Astrocyte of the hippocampus (primary cell): ENCODE data around the gene CD86.

ENCODE experiments used
- DNase-seq: peaks from one replicate; pipeline ENCODE4 v3.0.0; 2011; ENCODE audit warnings: low read depth, low spot score

CD86 gene

DNA sequence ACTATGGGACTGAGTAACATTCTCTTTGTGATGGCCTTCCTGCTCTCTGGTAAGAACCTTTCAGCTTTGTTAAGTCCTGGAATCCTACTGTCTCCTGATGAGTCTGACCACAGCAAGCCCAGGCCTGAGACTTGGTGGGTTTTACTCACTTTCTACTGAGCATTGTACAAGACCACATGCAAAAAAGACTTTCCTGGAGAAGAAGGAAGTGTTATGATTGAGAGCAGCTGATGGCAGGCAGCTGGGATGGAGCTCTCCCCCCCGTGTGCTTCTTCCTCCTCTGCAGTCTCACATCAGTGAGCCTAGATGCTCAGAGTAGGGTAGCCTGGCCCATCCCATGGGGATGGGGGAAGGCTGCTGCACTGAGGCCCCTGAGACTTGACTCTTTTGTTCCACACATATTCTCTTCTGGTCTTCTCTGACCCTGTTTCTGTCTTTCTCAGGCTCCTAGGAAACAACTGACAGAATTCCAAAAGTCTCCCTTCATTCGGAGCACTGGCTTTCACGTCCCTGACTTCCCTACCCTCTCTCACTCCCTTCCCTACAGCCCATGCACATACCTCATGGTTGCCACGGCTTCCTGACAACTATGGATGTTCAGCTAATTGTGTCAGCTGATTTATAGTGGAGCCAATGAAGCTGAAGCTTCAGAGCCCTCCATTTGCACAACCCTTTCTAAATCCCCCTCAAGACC lies 36.6 kb downstream of the CD86 start:
- no peak for DNase-seq

GRCh38 chr3:122092460-122093165 lies 37.5 kb downstream of the CD86 start:
- DNase-seq: peak; percentile 11

GRCh38 chr3:122094125-122094524 lies 39.0 kb downstream of the CD86 start:
- no peak for DNase-seq

DNA sequence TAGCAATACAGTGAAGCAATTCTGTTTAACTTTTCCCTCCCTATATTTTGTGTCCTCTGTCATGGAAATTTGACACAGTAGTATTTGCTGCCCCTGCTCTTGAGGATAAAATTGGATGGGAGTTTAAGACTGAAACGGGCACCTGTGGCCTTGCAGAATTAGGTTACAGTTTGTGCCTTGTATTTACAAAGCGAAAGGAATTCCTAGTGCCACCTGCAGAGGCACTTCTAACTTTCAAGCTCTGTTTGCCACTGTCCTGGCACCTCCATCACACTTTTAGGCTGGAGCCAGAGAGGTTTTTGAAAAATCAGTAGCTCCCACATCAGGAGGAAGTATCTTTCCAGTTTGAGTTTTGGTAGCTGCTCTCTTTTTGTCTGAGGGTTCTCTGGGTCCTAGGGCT lies 39.5 kb downstream of the CD86 start:
- DNase-seq: no peak

DNA sequence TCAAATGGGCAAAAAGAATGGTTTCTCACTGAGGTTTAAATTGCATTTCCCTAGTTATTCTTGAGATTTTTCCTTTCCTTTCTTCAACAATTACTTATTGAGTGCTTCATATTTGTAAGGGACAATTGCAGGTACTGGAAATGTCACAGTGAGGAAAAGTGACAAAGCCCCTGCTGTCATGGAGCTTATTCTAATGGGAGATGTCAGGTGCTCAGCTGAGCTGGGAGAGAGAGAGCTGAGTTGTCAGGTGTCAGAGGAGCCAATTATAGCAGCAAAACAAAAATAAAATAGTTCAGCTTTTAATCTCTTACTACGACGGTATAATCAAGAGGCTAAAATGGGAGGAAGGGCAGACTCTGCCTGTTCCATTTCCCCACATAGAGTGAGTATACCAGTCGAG lies 42.0 kb downstream of the CD86 start:
- no peak for DNase-seq

GRCh38 chr3:122098611-122099010 lies 43.4 kb downstream of the CD86 start:
- no peak for DNase-seq

DNA sequence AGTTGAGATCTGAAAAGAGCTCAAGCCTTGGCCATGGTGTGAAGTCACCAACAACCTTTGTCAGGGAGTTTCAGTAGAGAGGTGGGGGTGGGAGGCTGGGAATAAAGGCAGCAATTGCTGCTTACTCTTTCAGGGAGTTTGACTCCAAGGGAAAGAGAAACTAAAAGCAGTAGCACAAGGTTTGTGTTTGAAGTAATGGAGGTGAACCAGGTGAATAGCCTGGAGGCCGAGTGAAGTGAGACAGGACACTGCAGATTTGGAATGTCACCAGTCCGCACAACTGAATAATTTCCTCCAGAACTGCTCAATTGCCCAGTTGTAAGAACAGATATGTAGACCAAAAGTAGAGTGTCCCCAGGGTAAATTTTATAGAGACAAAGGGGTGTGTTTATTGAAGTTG lies 44.1 kb downstream of the CD86 start:
- no peak for DNase-seq

- no peak for DNase-seq
These were observed 44.9 kb downstream of the CD86 start for GRCh38 chr3:122100083-122100482.

GRCh38 chr3:122100591-122101463 lies 45.7 kb downstream of the CD86 start:
- DNase-seq: no peak

- DNase-seq: peak; percentile 43
These were observed 46.5 kb downstream of the CD86 start for GRCh38 chr3:122101646-122102045.

DNA sequence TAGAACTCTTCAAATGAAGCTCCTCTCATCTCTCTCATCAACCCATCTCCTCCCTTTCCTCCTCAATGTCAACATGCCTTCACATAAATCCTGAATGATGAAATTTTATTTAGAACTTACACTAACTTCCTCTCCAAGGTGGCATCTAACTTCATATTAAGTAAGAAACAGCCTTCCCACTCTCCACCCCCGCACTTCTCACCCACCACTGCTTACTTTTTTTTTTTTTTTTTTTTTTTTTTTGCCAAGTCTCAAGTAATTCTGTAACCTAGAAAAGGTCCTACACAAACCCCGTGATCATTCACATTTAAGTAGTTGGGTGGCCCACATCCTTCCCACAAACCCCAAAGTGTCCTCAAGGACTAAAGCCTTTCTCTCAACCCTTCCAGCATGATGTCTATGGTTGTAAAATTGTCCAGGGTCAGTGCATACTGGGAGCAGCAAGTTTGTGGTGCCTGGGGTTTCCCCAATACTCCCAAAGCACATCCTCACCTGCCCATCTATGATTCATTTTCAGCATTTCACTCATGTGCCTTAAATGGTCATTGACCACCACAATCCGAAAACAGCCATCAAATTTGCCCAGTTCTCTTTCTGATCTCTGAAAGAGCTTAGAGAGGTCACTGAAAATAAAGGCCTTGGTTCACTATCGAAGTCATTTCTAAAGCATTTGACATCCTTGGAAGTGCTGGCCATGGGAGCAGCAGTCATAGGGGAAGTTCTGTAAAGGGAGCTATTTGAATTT lies 47.2 kb downstream of the CD86 start:
- no peak for DNase-seq

GRCh38 chr3:122103821-122104514 lies 48.8 kb downstream of the CD86 start:
- no peak for DNase-seq

DNA sequence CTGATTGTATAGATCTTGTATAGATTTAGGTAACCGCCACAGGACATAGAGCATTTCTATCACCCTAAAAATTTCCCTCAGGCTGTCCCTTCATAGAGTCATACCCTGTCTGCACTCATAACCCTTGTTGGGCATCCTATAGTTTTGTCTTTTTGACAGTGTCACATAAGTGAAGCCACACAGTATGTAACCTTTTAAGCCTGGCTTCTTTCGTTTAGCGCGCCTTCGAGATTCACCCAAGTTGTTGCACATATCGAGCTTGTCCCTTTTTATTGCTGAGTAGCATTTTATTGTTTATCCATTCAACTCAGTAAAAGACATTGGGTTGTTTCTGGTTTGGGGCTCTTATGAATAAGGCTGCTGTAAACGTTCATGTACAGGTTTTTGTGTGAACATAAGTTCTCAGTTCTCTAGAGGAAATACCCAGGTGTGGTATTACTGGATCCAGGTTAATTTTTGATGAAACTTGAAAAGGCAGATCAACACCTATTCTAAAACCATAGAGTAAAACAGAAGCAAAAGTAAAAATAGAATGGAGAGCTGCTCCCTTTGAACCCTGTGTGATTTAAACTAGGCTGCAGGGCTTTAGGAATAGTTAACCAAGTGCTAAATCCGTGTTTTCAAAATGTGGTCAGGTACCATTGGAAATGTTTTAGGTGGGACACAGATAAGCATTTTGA lies 49.5 kb downstream of the CD86 start:
- no peak for DNase-seq

GRCh38 chr3:122105626-122106025 lies 50.5 kb downstream of the CD86 start:
- DNase-seq: peak; percentile 9

DNA sequence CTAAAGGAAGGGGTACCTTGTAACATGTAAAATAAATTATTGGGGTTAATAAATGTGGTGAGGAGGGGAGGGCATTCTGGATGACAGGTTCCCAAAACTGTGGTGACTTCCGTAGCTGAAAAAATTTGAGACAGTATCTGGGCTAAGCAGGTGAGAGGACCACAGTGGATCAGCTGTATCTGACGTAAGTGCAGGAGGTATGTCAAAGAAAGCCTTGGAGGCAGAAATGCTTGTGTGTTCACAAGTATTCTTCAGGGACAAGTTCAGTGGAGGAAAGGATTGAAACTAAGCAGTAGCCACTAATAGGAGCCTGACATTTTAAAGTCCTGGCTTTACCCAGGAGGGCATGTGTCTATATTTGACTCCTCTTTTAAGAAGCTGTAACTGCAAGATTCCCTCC lies 52.0 kb downstream of the CD86 start:
- DNase-seq: no peak

DNA sequence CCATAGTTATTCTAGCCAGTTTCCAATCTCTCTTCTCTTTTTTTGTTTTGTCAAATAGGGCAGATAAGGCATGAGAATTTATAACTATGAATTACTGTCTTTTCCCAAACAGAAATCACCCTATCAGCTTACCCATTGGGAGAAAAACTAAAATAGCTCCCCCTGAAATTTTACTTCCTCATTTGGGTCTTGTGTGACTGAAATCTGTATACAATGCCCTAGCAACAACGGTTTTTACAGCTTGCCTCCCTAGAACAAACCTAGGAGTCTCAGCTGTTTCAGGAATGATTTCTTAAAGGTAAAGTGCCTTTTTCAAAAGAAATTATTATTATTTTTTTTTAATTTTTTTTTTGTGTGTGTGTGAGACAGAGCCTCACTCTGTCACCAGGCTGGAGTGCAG lies 56.8 kb downstream of the CD86 start:
- DNase-seq: no peak

DNA sequence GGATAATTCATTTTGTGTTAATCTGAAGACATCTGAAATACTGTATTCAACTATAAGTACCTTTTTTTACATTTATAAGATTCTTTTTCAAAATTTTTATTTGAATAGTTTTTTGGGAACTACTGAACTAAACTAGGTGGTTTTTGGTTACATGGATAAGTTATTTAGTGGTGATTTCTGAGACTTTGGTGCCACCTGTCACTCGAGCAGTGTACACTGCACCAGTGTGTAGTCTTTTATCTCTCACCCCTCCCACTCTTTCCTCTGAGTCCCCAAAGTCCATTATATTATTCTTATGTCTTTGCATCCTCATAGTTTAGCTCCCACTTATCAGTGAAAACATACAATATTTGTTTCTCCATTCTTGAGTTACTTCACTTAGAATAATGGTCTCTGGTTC lies 57.6 kb downstream of the CD86 start:
- DNase-seq: no peak

GRCh38 chr3:122123850-122124249 lies 68.7 kb downstream of the CD86 start:
- no peak for DNase-seq

- DNase-seq: no peak
These were observed 77.9 kb downstream of the CD86 start for GRCh38 chr3:122132949-122133540.

- DNase-seq: no peak
These were observed 91.3 kb downstream of the CD86 start for GRCh38 chr3:122146466-122146865.
